IMR-90 (cell line): ENCODE results near the gene ZNF267. TPM values are rescaled to one million over a fixed set of nuclear protein-coding genes. Genes with fewer than 3 reads are reported as not detected.

Experiments used
- ATAC-seq: fragments of 200-7000 bp; cut with Tn5 transposase; 2 replicates; pipeline ENCODE4 v1.9.1; 2020; ENCODE audit warnings: low read depth, mild to moderate bottlenecking, moderate library complexity
- BruUV-seq: library from RNA; stranded (reverse); fragments of 400-500 nt; replicated peaks from 2 replicates; lab custom pipeline; 2021; lab: Mats Ljungman, UMichigan
- CTCF ChIA-PET: fragments of 300-600 bp; formaldehyde crosslinking; extraction: SDS; loops from one replicate; lab custom pipeline; 2021; ENCODE audit warnings: antibody characterized with exemption; lab: Yijun Ruan, JAX
- POLR2A ChIA-PET: fragments of 300-600 bp; sonication (Branson Sonifier 250); formaldehyde crosslinking; loops from one replicate; lab custom pipeline; 2022; ENCODE audit warnings: antibody characterized with exemption; ENCODE audit not compliant: unreplicated experiment; lab: Charles Lee
- DNase-seq: peaks from one replicate; pipeline ENCODE4 v3.0.0; 2013
- H2AFZ ChIP-seq: replicated peaks from 2 replicates; pipeline ENCODE3; 2013; ENCODE audit warnings: low read length, mild to moderate bottlenecking; ENCODE audit not compliant: poor library complexity
- H2AK5ac ChIP-seq: 2 replicates; pipeline ENCODE4 v1.6.1; 2013; ENCODE audit warnings: low read depth, low read length, inconsistent platforms
- H2AK9ac ChIP-seq: replicated peaks from 2 replicates; pipeline ENCODE3; 2013; ENCODE audit warnings: mild to moderate bottlenecking, low read depth, low read length, moderate library complexity; ENCODE audit not compliant: poor library complexity
- H2BK120ac ChIP-seq: 2 replicates; pipeline ENCODE4 v1.6.1; 2013; ENCODE audit warnings: low read depth, low read length, inconsistent platforms
- H2BK15ac ChIP-seq: 3 replicates; pipeline ENCODE4 v1.6.1; 2013; ENCODE audit warnings: low read depth, low read length, inconsistent platforms
- H2BK20ac ChIP-seq: 2 replicates; pipeline ENCODE4 v1.6.1; 2013; ENCODE audit warnings: low read depth, mild to moderate bottlenecking, inconsistent platforms, low read length, moderate library complexity
- H2BK5ac ChIP-seq: 2 replicates; pipeline ENCODE4 v1.6.1; 2013; ENCODE audit warnings: mild to moderate bottlenecking, low read depth, low read length, inconsistent platforms; ENCODE audit not compliant: poor library complexity, severe bottlenecking
- H3K14ac ChIP-seq: replicated peaks from 2 replicates; pipeline ENCODE4 v1.6.1; 2013; ENCODE audit warnings: low read depth, low read length, inconsistent platforms
- H3K18ac ChIP-seq: 2 replicates; pipeline ENCODE4 v1.6.1; 2013; ENCODE audit warnings: low read depth, low read length, control low read depth
- H3K23ac ChIP-seq: 2 replicates; pipeline ENCODE4 v1.6.1; 2013; ENCODE audit warnings: low read depth, low read length, inconsistent platforms
- H3K27ac ChIP-seq: 2 replicates; pipeline ENCODE4 v1.5.1; 2013; ENCODE audit warnings: mild to moderate bottlenecking, control low read depth, low read length; ENCODE audit not compliant: insufficient read depth
- H3K27me3 ChIP-seq: 2 replicates; pipeline ENCODE4 v1.6.1; 2013; ENCODE audit warnings: low read length; ENCODE audit not compliant: control insufficient read depth, insufficient read depth
- H3K36me3 ChIP-seq: 2 replicates; pipeline ENCODE4 v1.6.1; 2013; ENCODE audit warnings: low read length, mixed read lengths; ENCODE audit not compliant: control insufficient read depth, insufficient read depth
- H3K4ac ChIP-seq: 2 replicates; pipeline ENCODE4 v1.6.1; 2013; ENCODE audit warnings: low read depth, low read length, inconsistent platforms
- H3K4me1 ChIP-seq: 2 replicates; pipeline ENCODE4 v1.6.1; 2013; ENCODE audit warnings: low read length, mixed read lengths; ENCODE audit not compliant: control insufficient read depth, insufficient read depth
- H3K4me2 ChIP-seq: 2 replicates; pipeline ENCODE4 v1.6.1; 2013; ENCODE audit warnings: low read depth, mild to moderate bottlenecking, control low read depth, low read length, moderate library complexity
- H3K4me3 ChIP-seq: 2 replicates; pipeline ENCODE4 v1.5.1; 2013; ENCODE audit warnings: low read depth, mild to moderate bottlenecking, control low read depth, low read length, moderate library complexity; ENCODE audit not compliant: insufficient read depth
- H3K56ac ChIP-seq: 2 replicates; pipeline ENCODE4 v1.6.1; 2013; ENCODE audit warnings: low read length, inconsistent platforms; ENCODE audit not compliant: insufficient read depth; ENCODE audit errors: extremely low read depth
- H3K79me1 ChIP-seq, 2 experiments: 2 replicates each; pipeline ENCODE4 v1.6.1; 2013; ENCODE audit warnings: low read length in 2 of 2, inconsistent platforms in 1 of 2, low read depth in 1 of 2
- H3K9ac ChIP-seq: 2 replicates; pipeline ENCODE4 v1.6.1; 2013; ENCODE audit warnings: low read depth, low read length, control low read depth
- H3K9me1 ChIP-seq: 2 replicates; pipeline ENCODE4 v1.6.1; 2013; ENCODE audit warnings: low read length, inconsistent platforms; ENCODE audit not compliant: insufficient read depth
- H3K9me3 ChIP-seq: 2 replicates; pipeline ENCODE4 v1.6.1; 2013; ENCODE audit warnings: low read length; ENCODE audit not compliant: control insufficient read depth, insufficient read depth
- H4K20me1 ChIP-seq: 2 replicates; pipeline ENCODE4 v1.6.1; 2013; ENCODE audit warnings: low read length, inconsistent platforms; ENCODE audit not compliant: insufficient read depth
- H4K5ac ChIP-seq: 2 replicates; pipeline ENCODE4 v1.6.1; 2013; ENCODE audit warnings: mild to moderate bottlenecking, low read depth, low read length, control low read depth
- H4K8ac ChIP-seq, 2 experiments: 2 replicates each; pipeline ENCODE4 v1.6.1; 2013; ENCODE audit warnings: low read depth in 2 of 2, low read length in 2 of 2, control low read depth in 1 of 2, inconsistent platforms in 1 of 2
- H4K91ac ChIP-seq: 2 replicates; pipeline ENCODE4 v1.6.1; 2013; ENCODE audit warnings: low read depth, low read length, inconsistent platforms; ENCODE audit not compliant: insufficient read depth
- BHLHE40 ChIP-seq: fragments of 150-350 bp; IDR thresholded peaks from 2 replicates; pipeline ENCODE4 v1.6.1; 2016; ENCODE audit warnings: mild to moderate bottlenecking, low read depth, low read length
- CEBPB ChIP-seq: IDR thresholded peaks from 2 replicates; pipeline ENCODE4 v1.6.1; 2012; ENCODE audit warnings: low read depth, low read length, improper control_type of control experiment
- CHD1 ChIP-seq: IDR thresholded peaks from 2 replicates; pipeline ENCODE4 v1.6.1; 2012; ENCODE audit warnings: low read depth, low read length, improper control_type of control experiment
- CTCF ChIP-seq: conservative IDR thresholded peaks from 2 replicates; pipeline ENCODE4 v1.5.1; 2012; ENCODE audit warnings: mild to moderate bottlenecking, low read depth, low read length, improper control_type of control experiment
- ELK1 ChIP-seq: fragments of 150-350 bp; IDR thresholded peaks from 2 replicates; pipeline ENCODE4 v1.6.1; 2016; ENCODE audit warnings: low read depth, mild to moderate bottlenecking, low read length, moderate library complexity, borderline replicate concordance
- FOS ChIP-seq: fragments of 150-350 bp; IDR thresholded peaks from 2 replicates; pipeline ENCODE4 v1.6.1; 2016; ENCODE audit warnings: low read depth, low read length
- MAFK ChIP-seq: IDR thresholded peaks from 2 replicates; pipeline ENCODE4 v1.6.1; 2012; ENCODE audit warnings: low read depth, low read length, improper control_type of control experiment
- MAZ ChIP-seq: IDR thresholded peaks from 2 replicates; pipeline ENCODE4 v1.6.1; 2012; ENCODE audit warnings: low read depth, mild to moderate bottlenecking, low read length, improper control_type of control experiment, moderate library complexity, borderline replicate concordance
- MXI1 ChIP-seq: IDR thresholded peaks from 2 replicates; pipeline ENCODE4 v1.6.1; 2012; ENCODE audit warnings: low read depth, mild to moderate bottlenecking, low read length, moderate library complexity, borderline replicate concordance
- NFE2L2 ChIP-seq: fragments of 150-350 bp; IDR thresholded peaks from 2 replicates; pipeline ENCODE4 v1.6.1; 2016; ENCODE audit warnings: low read depth, mild to moderate bottlenecking, low read length
- POLR2A ChIP-seq: IDR thresholded peaks from 2 replicates; pipeline ENCODE4 v1.6.1; 2012; ENCODE audit warnings: mild to moderate bottlenecking, low read depth, low read length
- RAD21 ChIP-seq: IDR thresholded peaks from 2 replicates; pipeline ENCODE4 v1.6.1; 2012; ENCODE audit warnings: low read length, improper control_type of control experiment
- RCOR1 ChIP-seq: IDR thresholded peaks from 2 replicates; pipeline ENCODE4 v1.6.1; 2012; ENCODE audit warnings: mild to moderate bottlenecking, low read length, improper control_type of control experiment; ENCODE audit not compliant: insufficient replicate concordance
- RFX5 ChIP-seq: IDR thresholded peaks from 2 replicates; pipeline ENCODE4 v1.8.0; 2012; ENCODE audit warnings: low read depth, mild to moderate bottlenecking, low read length, moderate library complexity
- SMC3 ChIP-seq: fragments of 150-350 bp; IDR thresholded peaks from 2 replicates; pipeline ENCODE4 v1.6.1; 2016; ENCODE audit warnings: low read depth, mild to moderate bottlenecking, antibody characterized with exemption, low read length, moderate library complexity
- USF2 ChIP-seq: fragments of 150-350 bp; IDR thresholded peaks from 2 replicates; pipeline ENCODE4 v1.6.1; 2017; ENCODE audit warnings: mild to moderate bottlenecking, antibody characterized with exemption, low read length, low read depth
- WGBS, 2 experiments: methylation state at CpG; one replicate each; pipeline versions ENCODE4 v1.1.5 to v1.1.7; 2013; ENCODE audit warnings: missing lambda C conversion rate in 2 of 2; ENCODE audit not compliant: insufficient read length in 1 of 2; ENCODE audit errors: extremely low coverage in 2 of 2; 5-methylcytosine and 5-hydroxymethylcytosine counted together
- dilution Hi-C: fragments of 300-500 bp; cut with HindIII; formaldehyde crosslinking; loops from one replicate; pipeline ENCODE4 v1.14.3; 2018; ENCODE audit warnings: low sequenced_read_pairs; ENCODE audit not compliant: unreplicated experiment
- in situ Hi-C: fragments of 300-500 bp; cut with MboI; formaldehyde crosslinking; loops from 3 replicates; pipeline ENCODE4 v1.14.3; 2019; ENCODE audit warnings: low sequenced_read_pairs, inconsistent platforms, mixed read lengths
- intact Hi-C: fragments of 100-400 bp; cut with micrococcal nuclease; formaldehyde crosslinking; loops from 2 replicates; pipeline ENCODE4 v1.10.0; 2022
- polyA plus RNA-seq, 3 experiments: library from polyadenylated mRNA; depleted of rRNA; stranded (reverse); fragments of >200 nt; gene quantifications; 2 replicates each; pipeline ENCODE4 v1.2.3, GENCODE V29; 2012; ENCODE audit warnings: low replicate concordance in 1 of 3
- total RNA-seq: library from RNA; depleted of rRNA; stranded (reverse); fragments of >200 nt; gene quantifications from 2 replicates; pipeline ENCODE4 v1.2.3, GENCODE V29; 2012

The ZNF267 gene
- total and polyA plus RNA-seq, 2 of the 4 experiments (the other 2 are of a cell fraction): 2.5 to 15.6 TPM

- DNase-seq: no peak
- H3K4me1 ChIP-seq: peaks cover 15% of the 10 kb centered on the region
- H2BK20ac ChIP-seq: no peak overlapping the region
- H4K8ac ChIP-seq: no peak overlapping the region
- H4K91ac ChIP-seq: no peak overlapping the region
- POLR2A ChIA-PET: no interaction called here
- H3K9ac ChIP-seq: no peak overlapping the region
- CTCF ChIA-PET: no interaction called here
- H2BK5ac ChIP-seq: no peak overlapping the region
- H2BK120ac ChIP-seq: no peak overlapping the region
- peaks cover 2% of the 10 kb centered on the region; the same call in 1 of the 2 replicates for H4K20me1 ChIP-seq
- no peak overlapping the region for H3K56ac ChIP-seq
- no peak for TF ChIP-seq POLR2A
- TF ChIP-seq USF2: no peak
- no peak for TF ChIP-seq RAD21
- no peak for TF ChIP-seq CEBPB
- TF ChIP-seq NFE2L2: no peak
- no peak for TF ChIP-seq ELK1
- no peak for TF ChIP-seq MAFK
- TF ChIP-seq MXI1: no peak
- no peak for TF ChIP-seq MAZ
- no peak for TF ChIP-seq RFX5
- no peak for TF ChIP-seq RCOR1
- no peak for TF ChIP-seq SMC3
- no peak for TF ChIP-seq FOS
- no peak for TF ChIP-seq CHD1
- no peak for TF ChIP-seq CTCF
- no peak for TF ChIP-seq BHLHE40
- dilution Hi-C loops: no loop called here
- H3K14ac ChIP-seq: no peak overlapping the region
- H3K9me1 ChIP-seq: peaks cover 5% of the 10 kb centered on the region; the same call in 1 of the 2 replicates
- H3K4ac ChIP-seq: no peak overlapping the region
- no TSS peak for BruUV-seq
- H3K36me3 ChIP-seq: no peaks in the 10 kb centered on the region
- no peak overlapping the region for H2BK15ac ChIP-seq
- no peak overlapping the region for H2AK5ac ChIP-seq
- in situ Hi-C loops: loop anchor here (10.0 to 25.0 kb wide), 2 partner anchors 410 to 677 kb away; partner anchors contain the start of genes ARMC5 and TGFB1I1
- no peak overlapping the region for H3K23ac ChIP-seq
- no peak overlapping the region for H2AFZ ChIP-seq
- no peaks in the 10 kb centered on the region for H3K9me3 ChIP-seq
- no peaks in the 10 kb centered on the region for H3K27me3 ChIP-seq
- no peak overlapping the region for H3K4me3 ChIP-seq
- H3K4me2 ChIP-seq: no peak overlapping the region
- intact Hi-C loops: loop anchor here (10.0 kb wide), 1 partner anchor 687 kb away; the partner anchor contains the start of gene FUS
- H3K79me1 ChIP-seq: peaks cover 6 to 30% of the 10 kb centered on the region in 2 experiments; a peak in 3 of 4 replicates
- WGBS, 2 experiments: 80% methylated on average over 1 of the region's 6 CpGs; no CpG with 5 or more reads in 1 of the 2 experiments
- ATAC-seq: no peak
- no peak overlapping the region for H3K18ac ChIP-seq
- H3K27ac ChIP-seq: no peak overlapping the region
- H2AK9ac ChIP-seq: no peak overlapping the region
- H4K5ac ChIP-seq: no peak overlapping the region
Observed at GRCh38 chr16:31872201-31872600, 1.4 kb upstream of the ZNF267 start.
